ENCODE results near the gene DLGAP1.

DLGAP1 gene

GRCh38 chr18:3773303-3773702 lies 681.8 kb downstream of the DLGAP1 start:
- no peak for DNase-seq (ENCODE audit: low read depth)

GRCh38 chr18:3771121-3771971 lies 683.8 kb downstream of the DLGAP1 start:
- DNase-seq (ENCODE audit: low read depth), result peak; percentile 56

- no peak for DNase-seq (ENCODE audit: low read depth)
These were observed 693.8 kb downstream of the DLGAP1 start for GRCh38 chr18:3761266-3761665.

GRCh38 chr18:3760741-3761140 lies 694.4 kb downstream of the DLGAP1 start:
- DNase-seq (ENCODE audit: low read depth), result no peak

GRCh38 chr18:3759099-3759498 lies 696.0 kb downstream of the DLGAP1 start:
- DNase-seq (ENCODE audit: low read depth), result no peak

GRCh38 chr18:3758531-3758930 lies 696.6 kb downstream of the DLGAP1 start:
- DNase-seq (ENCODE audit: low read depth), result no peak

- no peak for DNase-seq (ENCODE audit: low read depth)
These were observed 697.7 kb downstream of the DLGAP1 start for GRCh38 chr18:3757361-3757760.

GRCh38 chr18:3753106-3753505 lies 702.0 kb downstream of the DLGAP1 start:
- DNase-seq (ENCODE audit: low read depth), result no peak

- DNase-seq (ENCODE audit: low read depth), result no peak
These were observed 707.0 kb downstream of the DLGAP1 start for GRCh38 chr18:3748086-3748485.

GRCh38 chr18:3747176-3747973 lies 707.7 kb downstream of the DLGAP1 start:
- no peak for DNase-seq (ENCODE audit: low read depth)

GRCh38 chr18:3742541-3742940 lies 712.6 kb downstream of the DLGAP1 start:
- DNase-seq (ENCODE audit: low read depth), result no peak

GRCh38 chr18:3741333-3741732 lies 713.8 kb downstream of the DLGAP1 start:
- no peak for DNase-seq (ENCODE audit: low read depth)

- DNase-seq (ENCODE audit: low read depth), result no peak
These were observed 726.2 kb downstream of the DLGAP1 start for GRCh38 chr18:3728704-3729437.

GRCh38 chr18:3727274-3727673 lies 727.8 kb downstream of the DLGAP1 start:
- no peak for DNase-seq (ENCODE audit: low read depth)

GRCh38 chr18:3726238-3726951 lies 728.7 kb downstream of the DLGAP1 start:
- no peak for DNase-seq (ENCODE audit: low read depth)

- no peak for DNase-seq (ENCODE audit: low read depth)
These were observed 730.0 kb downstream of the DLGAP1 start for GRCh38 chr18:3725115-3725514.

GRCh38 chr18:3723554-3723953 lies 731.6 kb downstream of the DLGAP1 start:
- no peak for DNase-seq (ENCODE audit: low read depth)

GRCh38 chr18:3722649-3723433 lies 732.3 kb downstream of the DLGAP1 start:
- DNase-seq (ENCODE audit: low read depth), result no peak

GRCh38 chr18:3721771-3722648 lies 733.1 kb downstream of the DLGAP1 start:
- no peak for DNase-seq (ENCODE audit: low read depth)

Measured in activated T-cell treated with anti-CD3 and anti-CD28 coated beads for 1 hour (primary cell).